Sigmoid colon (tissue), 3 donors: ENCODE data around the gene NNMT.

Experiments
- CTCF ChIP-seq, 4 experiments: fragments of 450-650 bp in 3 of 4; fragments of 200-600 bp in 1 of 4; IDR thresholded peaks; one replicate each; pipeline ENCODE4 v1.5.1; 2016 to 2019; ENCODE audit warnings: antibody characterized with exemption in 4 of 4, mild to moderate bottlenecking in 3 of 4, moderate library complexity in 2 of 4
- POLR2A ChIP-seq, 2 donors: fragments of 450-650 bp; IDR thresholded peaks; one replicate each; pipeline ENCODE4 v1.6.1; 2016; ENCODE audit warnings: antibody characterized with exemption in 2 of 2, mild to moderate bottlenecking in 2 of 2, moderate library complexity in 2 of 2

GRCh38 chr11:114322934-114323333 lies 26.7 kb downstream of the NNMT start:
- TF ChIP-seq CTCF (IDR thresholded peaks at IDR 0.05) (no peak), POLR2A (IDR thresholded peaks at IDR 0.05) (no peak)
